Measurements from ENCODE around the gene VEGFD.
A peak's percentile ranks its signal among the peaks of the same experiment; 100 is the strongest.

The VEGFD gene

DNA sequence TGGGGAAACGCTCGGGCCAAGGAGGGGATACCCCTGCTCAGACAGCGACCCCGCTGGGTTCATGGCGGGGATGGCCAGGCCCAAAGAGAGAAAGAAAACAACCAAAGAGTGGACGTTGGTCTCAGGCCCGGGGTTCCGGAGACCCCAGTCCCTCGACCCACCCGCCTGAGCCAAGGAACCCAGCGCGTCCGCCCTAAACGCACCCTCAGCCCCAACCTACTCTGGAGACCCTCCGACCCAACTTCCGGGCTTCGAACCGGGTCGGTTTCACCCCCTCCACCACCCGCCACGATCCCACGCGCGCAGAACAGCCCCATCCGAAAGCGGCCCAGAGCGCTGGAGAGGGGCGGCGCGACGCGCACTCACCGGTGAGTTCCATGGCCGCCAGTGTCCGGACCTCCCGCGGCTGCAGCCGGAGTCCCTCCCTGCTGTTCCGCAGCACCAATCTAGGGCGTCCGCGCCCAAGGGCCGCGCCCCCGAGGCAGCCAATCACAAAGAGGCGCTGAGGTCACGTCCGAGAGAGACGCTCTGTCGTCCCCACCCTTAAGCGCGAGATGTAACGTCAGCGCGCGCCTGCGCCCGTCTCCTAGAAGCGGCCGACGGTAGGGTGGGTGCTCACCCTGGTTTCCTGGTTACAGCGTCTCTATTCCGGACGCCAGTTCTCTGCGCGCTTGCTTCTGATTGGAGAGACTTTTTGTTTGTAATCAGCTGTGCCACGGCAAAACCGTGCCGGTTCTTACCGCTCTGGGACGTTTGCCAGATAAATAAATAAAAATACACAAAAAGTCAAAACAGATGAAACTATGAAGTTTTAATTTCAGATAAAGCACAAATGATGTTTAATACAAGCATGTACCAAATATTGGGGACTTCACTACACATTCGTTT is 48.8 kb downstream of the VEGFD start, which contains the start of gene PIGA (continued):
- TF ChIP-seq, protein P1, sequence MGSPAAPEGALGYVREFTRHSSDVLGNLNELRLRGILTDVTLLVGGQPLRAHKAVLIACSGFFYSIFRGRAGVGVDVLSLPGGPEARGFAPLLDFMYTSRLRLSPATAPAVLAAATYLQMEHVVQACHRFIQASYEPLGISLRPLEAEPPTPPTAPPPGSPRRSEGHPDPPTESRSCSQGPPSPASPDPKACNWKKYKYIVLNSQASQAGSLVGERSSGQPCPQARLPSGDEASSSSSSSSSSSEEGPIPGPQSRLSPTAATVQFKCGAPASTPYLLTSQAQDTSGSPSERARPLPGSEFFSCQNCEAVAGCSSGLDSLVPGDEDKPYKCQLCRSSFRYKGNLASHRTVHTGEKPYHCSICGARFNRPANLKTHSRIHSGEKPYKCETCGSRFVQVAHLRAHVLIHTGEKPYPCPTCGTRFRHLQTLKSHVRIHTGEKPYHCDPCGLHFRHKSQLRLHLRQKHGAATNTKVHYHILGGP (tag by site-specific recombination; IDR thresholded peaks at IDR 0.05): no peak
- TF ChIP-seq ZNF521 (tag by site-specific recombination; IDR thresholded peaks at IDR 0.05) (no peak), SALL2 (tag by site-specific recombination; IDR thresholded peaks at IDR 0.05; ENCODE audit: borderline replicate concordance) (no peak), ZNF223 (tag by site-specific recombination; IDR thresholded peaks at IDR 0.05) (no peak), ZSCAN23 (tag by site-specific recombination; IDR thresholded peaks at IDR 0.05) (no peak), ZNF169 (tag by site-specific recombination; IDR thresholded peaks at IDR 0.05) (no peak), ZNF555 (tag by site-specific recombination; conservative IDR thresholded peaks at IDR 0.05) (no peak), ZNF184 (tag by site-specific recombination; IDR thresholded peaks at IDR 0.05) (no peak), ZNF548 (tag by site-specific recombination; IDR thresholded peaks at IDR 0.05) (no peak), ZNF37A (tag by site-specific recombination; IDR thresholded peaks at IDR 0.05) (no peak), MYNN (tag by site-specific recombination; IDR thresholded peaks at IDR 0.05; ENCODE audit: borderline replicate concordance) (no peak), GFI1B (tag by site-specific recombination; IDR thresholded peaks at IDR 0.05) (no peak), ZNF121 (tag by site-specific recombination; IDR thresholded peaks at IDR 0.05) (no peak), ZNF211 (tag by site-specific recombination; IDR thresholded peaks at IDR 0.05; ENCODE audit: low read depth) (no peak), ZNF561 (tag by site-specific recombination; IDR thresholded peaks at IDR 0.05; ENCODE audit: borderline replicate concordance) (peak; percentile 23; the same call in 1 of the 2 replicates), SCRT2 (tag by site-specific recombination; IDR thresholded peaks at IDR 0.05) (no peak), ZNF10 (tag by site-specific recombination; IDR thresholded peaks at IDR 0.05) (no peak), ZNF157 (tag by site-specific recombination; IDR thresholded peaks at IDR 0.05) (no peak), ZNF670 (tag by site-specific recombination; IDR thresholded peaks at IDR 0.05; ENCODE audit: low read depth) (no peak), ZNF266 (tag by site-specific recombination; IDR thresholded peaks at IDR 0.05; ENCODE audit: low read depth) (no peak), ZNF596 (tag by site-specific recombination; IDR thresholded peaks at IDR 0.05) (no peak), SP2 (tag by site-specific recombination; IDR thresholded peaks at IDR 0.05) (peak; percentile 92)
- TF ChIP-seq, protein P2, sequence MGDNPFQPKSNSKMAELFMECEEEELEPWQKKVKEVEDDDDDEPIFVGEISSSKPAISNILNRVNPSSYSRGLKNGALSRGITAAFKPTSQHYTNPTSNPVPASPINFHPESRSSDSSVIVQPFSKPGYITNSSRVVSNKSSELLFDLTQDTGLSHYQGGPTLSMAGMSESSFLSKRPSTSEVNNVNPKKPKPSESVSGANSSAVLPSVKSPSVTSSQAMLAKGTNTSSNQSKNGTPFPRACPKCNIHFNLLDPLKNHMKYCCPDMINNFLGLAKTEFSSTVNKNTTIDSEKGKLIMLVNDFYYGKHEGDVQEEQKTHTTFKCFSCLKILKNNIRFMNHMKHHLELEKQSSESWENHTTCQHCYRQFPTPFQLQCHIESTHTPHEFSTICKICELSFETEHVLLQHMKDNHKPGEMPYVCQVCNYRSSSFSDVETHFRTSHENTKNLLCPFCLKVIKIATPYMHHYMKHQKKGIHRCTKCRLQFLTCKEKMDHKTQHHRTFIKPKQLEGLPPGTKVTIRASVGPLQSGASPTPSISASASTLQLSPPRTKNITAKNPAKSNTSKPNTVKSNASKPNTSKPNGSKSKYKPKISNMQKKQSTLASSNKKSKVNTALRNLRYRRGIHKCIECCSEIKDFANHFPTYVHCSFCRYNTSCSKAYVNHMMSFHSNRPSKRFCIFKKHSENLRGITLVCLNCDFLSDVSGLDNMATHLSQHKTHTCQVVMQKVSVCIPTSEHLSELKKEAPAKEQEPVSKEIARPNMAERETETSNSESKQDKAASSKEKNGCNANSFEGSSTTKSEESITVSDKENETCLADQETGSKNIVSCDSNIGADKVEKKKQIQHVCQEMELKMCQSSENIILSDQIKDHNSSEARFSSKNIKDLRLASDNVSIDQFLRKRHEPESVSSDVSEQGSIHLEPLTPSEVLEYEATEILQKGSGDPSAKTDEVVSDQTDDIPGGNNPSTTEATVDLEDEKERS (tag by site-specific recombination; IDR thresholded peaks at IDR 0.05): no peak
- TF ChIP-seq, protein P3, sequence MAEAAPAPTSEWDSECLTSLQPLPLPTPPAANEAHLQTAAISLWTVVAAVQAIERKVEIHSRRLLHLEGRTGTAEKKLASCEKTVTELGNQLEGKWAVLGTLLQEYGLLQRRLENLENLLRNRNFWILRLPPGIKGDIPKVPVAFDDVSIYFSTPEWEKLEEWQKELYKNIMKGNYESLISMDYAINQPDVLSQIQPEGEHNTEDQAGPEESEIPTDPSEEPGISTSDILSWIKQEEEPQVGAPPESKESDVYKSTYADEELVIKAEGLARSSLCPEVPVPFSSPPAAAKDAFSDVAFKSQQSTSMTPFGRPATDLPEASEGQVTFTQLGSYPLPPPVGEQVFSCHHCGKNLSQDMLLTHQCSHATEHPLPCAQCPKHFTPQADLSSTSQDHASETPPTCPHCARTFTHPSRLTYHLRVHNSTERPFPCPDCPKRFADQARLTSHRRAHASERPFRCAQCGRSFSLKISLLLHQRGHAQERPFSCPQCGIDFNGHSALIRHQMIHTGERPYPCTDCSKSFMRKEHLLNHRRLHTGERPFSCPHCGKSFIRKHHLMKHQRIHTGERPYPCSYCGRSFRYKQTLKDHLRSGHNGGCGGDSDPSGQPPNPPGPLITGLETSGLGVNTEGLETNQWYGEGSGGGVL (tag by site-specific recombination; IDR thresholded peaks at IDR 0.05): no peak
- TF ChIP-seq, protein P4, sequence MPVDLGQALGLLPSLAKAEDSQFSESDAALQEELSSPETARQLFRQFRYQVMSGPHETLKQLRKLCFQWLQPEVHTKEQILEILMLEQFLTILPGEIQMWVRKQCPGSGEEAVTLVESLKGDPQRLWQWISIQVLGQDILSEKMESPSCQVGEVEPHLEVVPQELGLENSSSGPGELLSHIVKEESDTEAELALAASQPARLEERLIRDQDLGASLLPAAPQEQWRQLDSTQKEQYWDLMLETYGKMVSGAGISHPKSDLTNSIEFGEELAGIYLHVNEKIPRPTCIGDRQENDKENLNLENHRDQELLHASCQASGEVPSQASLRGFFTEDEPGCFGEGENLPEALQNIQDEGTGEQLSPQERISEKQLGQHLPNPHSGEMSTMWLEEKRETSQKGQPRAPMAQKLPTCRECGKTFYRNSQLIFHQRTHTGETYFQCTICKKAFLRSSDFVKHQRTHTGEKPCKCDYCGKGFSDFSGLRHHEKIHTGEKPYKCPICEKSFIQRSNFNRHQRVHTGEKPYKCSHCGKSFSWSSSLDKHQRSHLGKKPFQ (tag by site-specific recombination; IDR thresholded peaks at IDR 0.05): no peak
- TF ChIP-seq, protein P5, sequence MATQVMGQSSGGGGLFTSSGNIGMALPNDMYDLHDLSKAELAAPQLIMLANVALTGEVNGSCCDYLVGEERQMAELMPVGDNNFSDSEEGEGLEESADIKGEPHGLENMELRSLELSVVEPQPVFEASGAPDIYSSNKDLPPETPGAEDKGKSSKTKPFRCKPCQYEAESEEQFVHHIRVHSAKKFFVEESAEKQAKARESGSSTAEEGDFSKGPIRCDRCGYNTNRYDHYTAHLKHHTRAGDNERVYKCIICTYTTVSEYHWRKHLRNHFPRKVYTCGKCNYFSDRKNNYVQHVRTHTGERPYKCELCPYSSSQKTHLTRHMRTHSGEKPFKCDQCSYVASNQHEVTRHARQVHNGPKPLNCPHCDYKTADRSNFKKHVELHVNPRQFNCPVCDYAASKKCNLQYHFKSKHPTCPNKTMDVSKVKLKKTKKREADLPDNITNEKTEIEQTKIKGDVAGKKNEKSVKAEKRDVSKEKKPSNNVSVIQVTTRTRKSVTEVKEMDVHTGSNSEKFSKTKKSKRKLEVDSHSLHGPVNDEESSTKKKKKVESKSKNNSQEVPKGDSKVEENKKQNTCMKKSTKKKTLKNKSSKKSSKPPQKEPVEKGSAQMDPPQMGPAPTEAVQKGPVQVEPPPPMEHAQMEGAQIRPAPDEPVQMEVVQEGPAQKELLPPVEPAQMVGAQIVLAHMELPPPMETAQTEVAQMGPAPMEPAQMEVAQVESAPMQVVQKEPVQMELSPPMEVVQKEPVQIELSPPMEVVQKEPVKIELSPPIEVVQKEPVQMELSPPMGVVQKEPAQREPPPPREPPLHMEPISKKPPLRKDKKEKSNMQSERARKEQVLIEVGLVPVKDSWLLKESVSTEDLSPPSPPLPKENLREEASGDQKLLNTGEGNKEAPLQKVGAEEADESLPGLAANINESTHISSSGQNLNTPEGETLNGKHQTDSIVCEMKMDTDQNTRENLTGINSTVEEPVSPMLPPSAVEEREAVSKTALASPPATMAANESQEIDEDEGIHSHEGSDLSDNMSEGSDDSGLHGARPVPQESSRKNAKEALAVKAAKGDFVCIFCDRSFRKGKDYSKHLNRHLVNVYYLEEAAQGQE (tag by site-specific recombination; IDR thresholded peaks at IDR 0.05): no peak
- TF ChIP-seq, protein P6, sequence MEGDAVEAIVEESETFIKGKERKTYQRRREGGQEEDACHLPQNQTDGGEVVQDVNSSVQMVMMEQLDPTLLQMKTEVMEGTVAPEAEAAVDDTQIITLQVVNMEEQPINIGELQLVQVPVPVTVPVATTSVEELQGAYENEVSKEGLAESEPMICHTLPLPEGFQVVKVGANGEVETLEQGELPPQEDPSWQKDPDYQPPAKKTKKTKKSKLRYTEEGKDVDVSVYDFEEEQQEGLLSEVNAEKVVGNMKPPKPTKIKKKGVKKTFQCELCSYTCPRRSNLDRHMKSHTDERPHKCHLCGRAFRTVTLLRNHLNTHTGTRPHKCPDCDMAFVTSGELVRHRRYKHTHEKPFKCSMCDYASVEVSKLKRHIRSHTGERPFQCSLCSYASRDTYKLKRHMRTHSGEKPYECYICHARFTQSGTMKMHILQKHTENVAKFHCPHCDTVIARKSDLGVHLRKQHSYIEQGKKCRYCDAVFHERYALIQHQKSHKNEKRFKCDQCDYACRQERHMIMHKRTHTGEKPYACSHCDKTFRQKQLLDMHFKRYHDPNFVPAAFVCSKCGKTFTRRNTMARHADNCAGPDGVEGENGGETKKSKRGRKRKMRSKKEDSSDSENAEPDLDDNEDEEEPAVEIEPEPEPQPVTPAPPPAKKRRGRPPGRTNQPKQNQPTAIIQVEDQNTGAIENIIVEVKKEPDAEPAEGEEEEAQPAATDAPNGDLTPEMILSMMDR (tag by site-specific recombination; IDR thresholded peaks at IDR 0.05): 0 out of 2 replicates have a peak, but pooled peaks have one; percentile 31

All from HEK293 (cell line).